HG03439 (cell line): Measurements from ENCODE around the gene OR52H1.
A peak's percentile ranks its signal among the peaks of the same experiment; 100 is the strongest.
"Not testable (repeated sequence)": the region's sequence is repeated elsewhere in the genome, so short reads cannot be mapped to it uniquely, and the experiment has no call there.

Experiments
- ATAC-seq: cut with Tn5 transposase; IDR thresholded peaks from one replicate; pipeline ENCODE4 v1.9.1; 2021; ENCODE audit warnings: mild to moderate bottlenecking, moderate library complexity; ENCODE audit not compliant: unreplicated experiment

Gene OR52H1

DNA sequence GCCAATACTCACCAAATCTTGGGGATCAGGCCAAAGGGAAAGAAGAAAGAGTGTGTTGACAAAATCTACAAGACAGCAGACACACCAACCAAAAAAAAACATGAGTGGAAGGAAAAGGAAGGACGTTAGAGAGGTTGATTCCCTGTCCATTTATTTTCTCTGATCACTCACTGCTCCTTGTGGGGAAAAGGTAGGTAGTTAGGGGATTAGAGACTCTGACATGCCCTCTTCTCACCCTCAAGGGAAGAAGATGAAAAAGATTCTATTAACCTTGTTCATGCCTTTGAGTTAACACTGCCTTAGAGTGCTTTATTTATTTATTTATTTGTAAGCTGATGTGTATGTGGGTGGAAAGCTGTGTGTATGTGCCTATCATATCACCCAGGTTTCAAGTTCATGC lies at the start of gene OR52H1:
OR52H1 (minus strand) TSS at position 101 of the 400 bp plus-strand sequence. CDS start 3,035 bp downstream, outside the sequence.
- ATAC-seq, result no peak

- ATAC-seq, result no peak
Observed at GRCh38 chr11:5597953-5598352, 49.6 kb upstream of the OR52H1 start.

GRCh38 chr11:5596607-5597201 lies 48.4 kb upstream of the OR52H1 start, which contains the start of gene TRIM6:
TRIM6 (plus strand) TSS chr11:5596637; CDS start chr11:5596898, 261 bp downstream.
- ATAC-seq, result no peak

DNA sequence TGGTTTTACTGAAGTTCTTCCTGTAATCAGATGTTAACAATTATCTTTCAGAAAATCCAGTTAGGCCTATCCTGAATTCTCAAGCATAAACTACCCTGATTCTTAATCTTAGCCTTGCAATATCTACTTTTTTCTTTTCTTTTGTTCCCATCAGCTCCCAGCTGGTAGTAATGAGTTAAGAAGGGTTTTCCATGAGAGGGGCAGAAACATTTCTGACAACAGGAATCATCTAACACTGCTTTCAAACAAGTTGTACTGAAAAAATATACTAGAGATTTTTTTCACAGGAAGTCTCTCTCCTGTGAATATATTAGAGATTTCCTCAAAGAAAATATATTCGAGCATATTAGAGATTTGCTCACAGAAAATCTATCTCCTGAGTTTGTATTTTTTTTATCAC lies 44.8 kb upstream of the OR52H1 start:
- no peak for ATAC-seq

DNA sequence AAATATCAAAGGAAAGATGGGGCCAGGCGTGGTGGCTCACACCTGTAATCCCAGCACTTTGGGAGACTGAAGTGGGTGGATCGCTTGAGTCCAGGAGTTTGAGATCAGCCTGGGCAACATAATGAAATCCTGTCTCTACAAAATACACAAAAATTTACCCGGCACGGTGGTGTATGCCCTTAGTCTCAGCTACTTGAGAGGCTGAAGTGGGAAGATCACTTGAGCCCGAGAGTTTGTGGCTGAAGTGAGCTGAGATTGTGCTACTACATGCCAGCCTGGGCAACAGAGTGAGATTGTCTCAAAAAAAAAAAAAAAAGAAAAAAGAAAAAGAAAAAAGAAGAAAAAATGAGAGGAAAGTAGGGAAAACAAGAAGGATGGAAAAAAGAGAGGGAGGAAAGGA lies 44.3 kb upstream of the OR52H1 start:
- ATAC-seq, result no peak

DNA sequence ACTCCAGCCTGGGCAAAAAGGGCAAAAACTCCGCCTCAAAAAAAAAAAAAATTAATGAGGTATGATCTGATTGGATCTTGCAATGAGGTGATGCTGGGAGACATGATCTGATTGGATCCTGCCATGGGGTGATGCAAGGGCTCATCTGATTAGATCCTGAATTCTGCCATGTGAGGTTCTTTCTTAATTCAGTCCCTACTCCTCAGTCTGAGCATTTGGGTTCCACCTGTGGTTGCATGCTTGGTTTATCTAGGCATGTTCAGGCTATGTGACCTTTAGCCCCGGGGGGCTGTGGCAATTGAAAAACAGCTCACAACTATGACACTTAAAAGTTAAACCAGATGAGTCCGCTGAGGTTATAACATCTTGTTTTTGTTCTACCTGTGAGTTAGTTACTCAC lies 43.3 kb upstream of the OR52H1 start:
- ATAC-seq, result no peak

DNA sequence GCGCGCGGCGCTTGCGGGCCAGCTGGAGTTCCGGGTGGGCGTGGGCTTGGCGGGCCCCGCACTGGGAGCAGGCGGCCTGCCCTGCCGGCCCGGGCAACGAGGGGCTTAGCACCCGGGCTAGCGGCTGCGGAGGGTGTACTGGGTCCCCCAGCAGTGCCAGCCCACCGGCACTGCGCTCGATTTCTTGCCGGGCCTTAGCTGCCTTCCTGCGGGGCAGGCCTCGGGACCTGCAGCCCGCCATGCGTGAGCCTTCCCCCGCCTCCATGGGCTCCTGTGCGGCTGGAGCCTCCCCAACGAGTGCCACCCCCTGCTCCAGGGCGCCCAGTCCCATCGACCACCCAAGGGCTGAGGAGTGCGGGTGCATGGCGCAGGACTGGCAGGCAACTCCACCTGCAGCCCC lies 41.6 kb upstream of the OR52H1 start:
- ATAC-seq, result not testable (repeated sequence)

DNA sequence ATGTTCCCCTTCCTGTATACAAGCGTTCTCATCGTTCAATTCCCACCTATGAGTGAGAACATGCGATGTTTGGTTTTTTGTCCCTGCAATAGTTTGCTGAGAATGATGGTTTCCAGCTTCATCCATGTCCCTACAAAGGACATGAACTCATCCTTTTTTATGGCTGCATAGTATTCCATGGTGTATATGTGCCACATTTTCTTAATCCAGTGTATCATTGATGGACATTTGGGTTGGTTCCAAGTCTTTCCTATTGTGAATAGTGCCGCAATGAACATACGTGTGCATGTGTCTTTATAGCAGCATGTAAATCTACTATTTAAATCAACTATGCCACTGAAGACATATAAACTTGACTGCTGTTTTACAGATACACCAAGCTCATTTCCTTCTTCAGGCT lies 36.1 kb upstream of the OR52H1 start:
- not testable (repeated sequence) for ATAC-seq

- ATAC-seq, result no peak
Observed at GRCh38 chr11:5581014-5581413, 32.7 kb upstream of the OR52H1 start.

GRCh38 chr11:5580577-5580976 lies 32.2 kb upstream of the OR52H1 start, which contains the start of gene OR52B6:
OR52B6 (plus strand) TSS chr11:5580877; CDS start chr11:5580877, 0 bp downstream.
- ATAC-seq, result no peak

GRCh38 chr11:5577101-5577500 lies 28.8 kb upstream of the OR52H1 start:
- no peak for ATAC-seq

- no peak for ATAC-seq
Observed at GRCh38 chr11:5575152-5575551, 26.8 kb upstream of the OR52H1 start.

DNA sequence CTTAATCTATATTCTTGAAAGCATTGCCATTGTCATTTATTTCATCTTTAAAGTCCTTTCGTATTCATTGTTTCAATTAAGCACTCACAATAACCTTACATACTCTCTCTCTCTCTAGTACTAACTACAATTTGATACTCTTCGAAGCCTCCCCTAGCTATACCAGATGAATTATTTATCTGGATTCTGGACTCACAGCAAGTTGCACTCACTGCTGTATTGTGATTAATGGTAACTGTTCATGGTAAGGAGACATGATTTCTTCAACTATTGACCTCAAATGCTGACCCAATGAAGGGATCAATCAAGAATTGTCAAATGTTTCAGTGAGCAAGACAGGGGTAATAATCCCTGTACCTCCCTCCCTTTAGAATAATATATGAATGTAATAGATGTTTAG lies 26.3 kb upstream of the OR52H1 start:
- no peak for ATAC-seq

DNA sequence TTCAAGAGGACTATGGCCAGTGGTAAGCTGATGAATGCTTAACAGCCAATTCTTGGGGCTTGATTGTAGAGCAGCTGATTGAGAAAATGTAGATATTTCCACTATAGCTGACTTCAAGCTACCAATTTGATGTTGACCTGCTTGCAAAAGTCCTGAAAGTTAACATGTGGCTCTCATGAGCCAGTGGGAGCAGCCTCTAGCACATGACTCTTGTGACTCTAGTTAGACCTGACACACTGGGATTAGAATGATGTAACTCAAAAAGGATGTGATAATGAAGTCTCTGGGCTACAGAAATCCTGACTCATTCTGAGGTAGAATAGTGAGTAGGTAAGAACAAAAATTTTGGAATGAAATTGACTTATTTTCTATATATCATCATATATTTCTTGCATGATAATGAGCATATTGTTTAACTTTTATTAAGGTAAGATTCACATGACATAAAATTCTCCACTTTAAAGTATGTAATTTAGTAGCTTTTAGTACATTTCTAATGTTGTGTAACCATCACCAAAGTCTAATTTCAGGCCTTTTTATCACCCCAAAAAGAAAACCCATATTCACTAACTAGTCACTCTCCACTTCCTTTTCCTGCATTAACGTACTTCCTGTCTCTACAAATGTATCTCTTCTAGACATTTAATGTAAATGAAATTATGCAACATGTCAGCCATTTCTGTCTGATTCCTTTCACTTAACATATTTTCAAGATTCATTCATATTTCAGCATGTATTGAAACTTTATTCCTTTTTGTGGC lies 16.1 kb upstream of the OR52H1 start:
- ATAC-seq, result no peak

DNA sequence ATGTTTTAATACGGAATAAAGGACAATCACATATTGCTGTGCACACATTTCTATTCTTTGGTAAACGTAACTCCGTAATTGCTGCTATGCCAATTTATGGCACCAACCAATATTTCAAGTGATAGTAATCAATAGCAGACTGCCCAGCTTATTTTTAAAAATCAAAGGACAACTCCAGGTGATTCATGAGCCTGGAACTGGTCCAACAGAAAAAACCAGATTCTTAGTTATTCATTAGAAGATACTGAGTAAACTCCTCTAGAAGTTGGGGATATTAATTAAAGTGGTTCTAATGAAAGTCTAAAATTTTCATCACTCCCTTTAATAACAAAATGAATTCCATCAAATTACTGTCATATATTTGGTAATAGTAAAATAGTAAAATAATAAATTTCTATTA lies 9.4 kb upstream of the OR52H1 start:
- no peak for ATAC-seq

DNA sequence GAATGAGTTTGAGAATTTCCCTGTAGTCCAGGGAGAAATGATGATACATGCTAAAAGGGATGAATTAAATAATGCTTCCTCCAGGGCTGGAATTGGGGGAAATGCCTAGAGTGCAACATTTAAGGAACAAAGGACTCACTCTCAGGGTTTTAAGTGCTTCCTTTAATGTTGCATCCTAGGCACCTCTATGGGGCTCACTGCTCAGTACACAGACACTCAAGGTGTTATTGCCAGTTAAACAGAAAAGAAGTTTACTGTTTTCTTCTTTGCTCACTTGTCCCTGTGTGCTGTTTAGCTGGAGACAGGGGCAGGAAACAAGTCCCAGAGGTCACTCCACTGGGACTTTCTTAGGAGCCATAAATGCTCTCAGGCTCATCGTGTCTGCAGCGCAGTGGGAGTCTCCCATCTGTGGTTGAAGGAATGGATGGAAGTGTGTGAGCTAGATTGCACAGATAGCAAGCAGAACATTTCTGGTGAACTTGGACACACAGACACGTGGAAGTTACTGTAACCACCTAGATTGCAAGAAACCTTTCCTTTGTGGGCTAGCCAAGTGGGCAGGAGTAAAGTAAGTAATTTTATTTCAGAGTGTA lies 8.4 kb upstream of the OR52H1 start:
- no peak for ATAC-seq

DNA sequence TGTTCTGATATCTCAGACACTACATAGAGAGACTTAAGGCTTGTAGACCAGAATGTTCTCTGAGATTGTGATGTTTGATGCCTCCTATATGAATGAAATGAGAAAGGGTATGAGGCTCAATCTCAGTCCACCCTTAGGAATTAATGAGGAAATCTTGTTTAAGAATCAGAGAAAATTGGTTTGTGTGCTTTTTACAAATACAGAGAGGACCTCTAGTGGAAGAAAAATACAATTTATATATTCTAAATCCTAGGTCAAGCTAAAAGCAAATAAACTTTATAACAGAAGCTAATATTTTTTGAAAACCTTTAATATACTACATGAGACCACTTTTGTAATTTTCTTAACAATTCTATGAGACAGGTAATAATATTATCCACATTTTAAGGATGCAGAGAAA lies 5.0 kb upstream of the OR52H1 start:
- ATAC-seq, result no peak

DNA sequence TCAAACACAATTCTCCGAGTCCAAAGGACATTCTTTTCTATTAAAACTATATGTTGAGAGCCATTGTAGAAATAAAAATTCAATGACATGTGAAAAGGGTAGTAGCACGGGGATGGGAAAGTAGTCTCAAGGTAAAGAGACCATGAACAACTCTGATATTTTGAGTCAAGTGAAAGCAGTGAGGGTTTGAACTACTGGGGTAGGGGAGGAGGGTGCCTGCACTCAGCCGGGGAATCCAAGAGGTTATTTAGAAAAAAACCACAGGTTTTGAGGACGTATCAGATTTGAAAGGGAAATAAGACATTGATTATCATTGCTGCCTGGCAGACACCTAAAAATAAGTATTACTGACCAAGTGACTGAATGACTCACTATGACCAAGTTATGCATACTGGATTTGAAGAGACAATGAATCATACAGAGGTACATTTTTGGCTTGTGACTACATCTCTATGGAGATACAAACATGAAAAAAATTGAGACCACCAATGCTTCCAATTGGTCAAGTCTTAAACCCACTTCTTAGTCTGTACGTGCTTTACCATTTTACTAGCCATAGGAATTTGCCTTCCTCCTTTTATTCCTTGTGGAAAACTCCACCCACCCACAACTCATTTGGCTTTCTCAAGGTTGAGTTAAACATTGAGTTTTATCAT lies 2.2 kb upstream of the OR52H1 start:
- peak; percentile 68 for ATAC-seq

DNA sequence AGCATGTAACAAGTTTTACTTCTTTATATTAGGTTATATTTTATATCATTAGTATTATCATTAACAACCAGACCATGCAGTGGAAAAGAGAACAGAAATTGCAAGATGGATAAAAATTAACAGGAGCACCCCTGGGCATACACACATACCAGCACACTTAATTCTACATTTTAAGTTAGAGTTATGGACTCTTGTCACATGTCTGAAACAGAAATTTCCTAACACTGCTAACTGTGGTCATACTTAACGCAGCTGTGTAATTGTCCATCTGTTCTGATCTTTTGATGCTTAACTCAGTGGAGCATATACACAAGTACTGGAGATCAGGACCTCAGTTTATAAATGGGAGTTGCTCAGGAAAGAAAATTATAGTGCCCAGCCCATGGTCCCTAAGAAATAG lies 358 bp downstream of the OR52H1 start:
- no peak for ATAC-seq

GRCh38 chr11:5546457-5546856 lies 1.9 kb downstream of the OR52H1 start:
- no peak for ATAC-seq

DNA sequence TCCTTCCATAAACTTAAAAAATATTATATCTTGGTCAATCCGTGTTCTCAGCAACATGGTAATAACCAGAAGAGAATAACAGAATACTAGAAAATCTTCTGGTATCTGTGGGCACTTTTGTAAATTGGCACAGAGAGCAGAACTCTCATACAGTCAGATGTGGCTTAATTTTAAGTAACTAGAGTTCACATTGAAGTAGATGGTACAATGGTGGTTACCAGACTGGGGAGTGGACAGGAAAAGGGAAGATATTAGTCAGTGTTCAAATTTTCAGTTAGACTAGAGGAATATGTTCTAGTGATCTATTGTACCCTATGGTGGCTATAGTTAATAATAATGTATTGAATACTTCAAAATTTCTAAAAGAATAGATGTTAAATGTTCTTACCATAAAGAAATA lies 6.9 kb downstream of the OR52H1 start:
- no peak for ATAC-seq

DNA sequence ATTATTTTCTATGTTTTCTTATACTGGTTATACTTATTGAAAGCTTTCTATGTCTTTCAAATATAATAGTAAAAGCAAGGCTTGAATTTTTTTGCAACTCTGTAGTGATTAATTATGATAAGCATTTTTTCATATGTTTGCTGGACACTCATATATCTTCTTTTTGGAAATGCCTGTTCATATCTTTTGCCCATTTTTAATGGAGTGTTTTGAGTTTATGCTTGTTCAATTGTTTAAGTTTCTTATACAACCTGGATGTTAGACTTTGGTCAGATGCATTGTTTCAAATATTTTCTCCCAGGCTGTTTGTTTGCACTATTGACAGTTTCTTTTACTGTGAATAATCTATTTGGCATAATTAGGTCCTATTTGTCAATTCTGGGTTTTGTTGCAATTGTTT lies 11.9 kb downstream of the OR52H1 start:
- ATAC-seq, result no peak
